Uterus (tissue), 4 donors: ENCODE results near the gene GALNTL6. TPM values are rescaled to one million over a fixed set of nuclear protein-coding genes. Genes with fewer than 3 reads are reported as not detected.

Experiments
- DNase-seq, 2 donors: peaks; one replicate each; pipeline ENCODE4 v3.0.0-alpha.2; 2019 to 2020
- H3K27ac ChIP-seq, 2 donors: fragments of 200-600 bp; sonication (generic); 1 replicate in 1 of 2; 2 replicates in 1 of 2; pipeline ENCODE4 v1.5.1; 2016 to 2018
- H3K27me3 ChIP-seq, 2 donors: fragments of 200-600 bp; sonication (generic); one replicate each; pipeline ENCODE4 v1.5.1; 2018 to 2019; ENCODE audit warnings: control low read depth in 1 of 2
- H3K36me3 ChIP-seq, 2 donors: fragments of 200-600 bp; sonication (generic); one replicate each; pipeline ENCODE4 v1.5.1; 2019; ENCODE audit warnings: control low read depth in 1 of 2
- H3K4me1 ChIP-seq, 2 donors: fragments of 200-600 bp; sonication (generic); one replicate each; pipeline ENCODE4 v1.5.1; 2018 to 2019; ENCODE audit warnings: control low read depth in 1 of 2
- H3K4me3 ChIP-seq, 2 donors: fragments of 200-600 bp; sonication (generic); 1 replicate in 1 of 2; 2 replicates in 1 of 2; pipeline ENCODE4 v1.5.1; 2018 to 2019; ENCODE audit warnings: mild to moderate bottlenecking in 1 of 2
- H3K9me3 ChIP-seq, 2 donors: fragments of 200-600 bp; sonication (generic); one replicate each; pipeline ENCODE4 v1.5.1; 2019; ENCODE audit warnings: control low read depth in 1 of 2
- POLR2A ChIP-seq, 2 donors: fragments of 450-650 bp; IDR thresholded peaks; one replicate each; pipeline ENCODE4 v1.6.1; 2016; ENCODE audit warnings: antibody characterized with exemption in 2 of 2, mild to moderate bottlenecking in 1 of 2, moderate library complexity in 1 of 2
- intact Hi-C: fragments of 100-400 bp; cut with DNase I; formaldehyde crosslinking; loops from one replicate; pipeline ENCODE4 v1.15.1; 2023; ENCODE audit warnings: low total_unique reads
- total RNA-seq, 4 donors: library from RNA; depleted of rRNA in 3 of 4; stranded (reverse); fragments of >200 nt in 3 of 4; gene quantifications; one replicate each; pipeline versions ENCODE4 v1.1.0 to v1.2.4, GENCODE V29; 2014 to 2023
- TF ChIP-seq, protein P1 (sequence below), 4 experiments: fragments of 200-600 bp in 2 of 4; fragments of 450-650 bp in 2 of 4; sonication (generic) in 2 of 4; IDR thresholded peaks; one replicate each; pipeline ENCODE4 v1.5.1; 2016 to 2019; ENCODE audit warnings: antibody characterized with exemption in 4 of 4, mild to moderate bottlenecking in 2 of 4, moderate library complexity in 1 of 4
- donor health status: DM: yes; HTN: yes; CAD: no.

The GALNTL6 gene
- total RNA-seq, 4 donors from 2014 or later = 2.6 TPM; not detected in 3

DNA sequence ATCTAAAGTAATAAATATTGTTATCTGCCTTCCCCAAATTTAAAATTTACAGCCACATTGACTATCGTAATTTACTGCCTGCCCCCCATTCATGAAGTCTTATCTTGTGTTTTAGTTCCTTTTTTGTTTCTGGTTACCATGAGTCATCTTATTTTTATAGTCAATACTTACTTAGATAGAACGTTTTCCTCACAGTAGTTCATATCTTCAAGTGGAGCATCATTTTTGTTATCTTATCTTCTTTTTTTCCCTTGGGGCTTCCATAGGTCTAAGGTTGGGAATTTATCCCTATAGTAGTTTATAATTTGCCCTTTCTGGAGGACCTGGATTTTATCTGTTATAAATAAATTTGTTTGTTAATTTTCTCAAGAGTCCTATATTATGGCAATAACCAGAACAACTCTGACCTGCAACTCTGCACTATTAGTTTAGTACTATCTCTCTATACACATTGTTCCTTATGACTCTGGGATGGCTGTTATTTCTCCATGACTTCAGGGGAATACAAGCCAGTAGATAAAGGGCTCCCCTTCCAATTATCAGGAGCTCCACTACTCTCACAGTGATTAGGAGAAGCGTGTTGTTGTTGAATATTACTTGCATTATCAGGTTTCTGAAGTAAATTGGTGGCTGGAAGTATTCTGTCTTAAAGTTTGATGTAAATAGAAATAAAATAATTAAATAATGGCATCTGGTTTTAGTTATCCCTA, 330.6 kb downstream of the GALNTL6 start:
- TF ChIP-seq, protein P1, sequence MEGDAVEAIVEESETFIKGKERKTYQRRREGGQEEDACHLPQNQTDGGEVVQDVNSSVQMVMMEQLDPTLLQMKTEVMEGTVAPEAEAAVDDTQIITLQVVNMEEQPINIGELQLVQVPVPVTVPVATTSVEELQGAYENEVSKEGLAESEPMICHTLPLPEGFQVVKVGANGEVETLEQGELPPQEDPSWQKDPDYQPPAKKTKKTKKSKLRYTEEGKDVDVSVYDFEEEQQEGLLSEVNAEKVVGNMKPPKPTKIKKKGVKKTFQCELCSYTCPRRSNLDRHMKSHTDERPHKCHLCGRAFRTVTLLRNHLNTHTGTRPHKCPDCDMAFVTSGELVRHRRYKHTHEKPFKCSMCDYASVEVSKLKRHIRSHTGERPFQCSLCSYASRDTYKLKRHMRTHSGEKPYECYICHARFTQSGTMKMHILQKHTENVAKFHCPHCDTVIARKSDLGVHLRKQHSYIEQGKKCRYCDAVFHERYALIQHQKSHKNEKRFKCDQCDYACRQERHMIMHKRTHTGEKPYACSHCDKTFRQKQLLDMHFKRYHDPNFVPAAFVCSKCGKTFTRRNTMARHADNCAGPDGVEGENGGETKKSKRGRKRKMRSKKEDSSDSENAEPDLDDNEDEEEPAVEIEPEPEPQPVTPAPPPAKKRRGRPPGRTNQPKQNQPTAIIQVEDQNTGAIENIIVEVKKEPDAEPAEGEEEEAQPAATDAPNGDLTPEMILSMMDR (IDR thresholded peaks at IDR 0.05) = no peak
- TF ChIP-seq POLR2A (IDR thresholded peaks at IDR 0.05) = no peak
- DNase-seq = no peak
- Histone ChIP-seq H3K27ac (no peak overlapping the region), H3K4me3 (no peak overlapping the region), H3K4me1 (no peaks in the 10 kb centered on the region), H3K36me3 (no peaks in the 10 kb centered on the region), H3K9me3 (no peaks in the 10 kb centered on the region), H3K27me3 (peaks cover 0 to 5% of the 10 kb centered on the region in 2 donors)
- intact Hi-C loops = loop anchor here (10.0 kb wide), 1 partner anchor 1771 kb away; no protein-coding TSS in a partner anchor

DNA sequence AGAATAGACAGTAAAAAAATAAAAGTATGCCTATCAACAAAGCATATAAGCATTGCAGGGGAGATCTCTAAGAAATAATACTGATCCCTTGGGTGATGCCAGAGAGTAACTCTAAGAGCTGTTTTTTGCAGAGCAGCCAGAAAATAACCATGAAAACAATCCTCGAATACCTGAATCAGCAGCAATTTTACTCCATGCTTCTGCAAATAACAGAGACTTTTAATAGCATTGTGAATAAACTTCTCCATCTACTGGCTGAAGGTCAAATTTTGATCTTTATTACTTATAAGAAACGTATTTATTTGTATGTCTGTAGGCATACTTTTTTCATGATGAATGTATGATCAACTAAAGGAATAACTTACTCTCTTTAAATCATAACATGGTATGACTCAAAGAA, 334.5 kb downstream of the GALNTL6 start:
- H3K27ac ChIP-seq = no peak overlapping the region
- H3K27me3 ChIP-seq = peaks cover 0 to 5% of the 10 kb centered on the region in 2 donors
- TF ChIP-seq, protein P1 (IDR thresholded peaks at IDR 0.05) = no peak
- no peak for TF ChIP-seq POLR2A (IDR thresholded peaks at IDR 0.05)
- H3K9me3 ChIP-seq = no peaks in the 10 kb centered on the region
- DNase-seq = no peak
- H3K4me3 ChIP-seq = no peak overlapping the region
- no peaks in the 10 kb centered on the region for H3K36me3 ChIP-seq
- intact Hi-C loops = loop anchor here (10.0 kb wide), 1 partner anchor 1767 kb away; no protein-coding TSS in a partner anchor
- no peaks in the 10 kb centered on the region for H3K4me1 ChIP-seq

DNA sequence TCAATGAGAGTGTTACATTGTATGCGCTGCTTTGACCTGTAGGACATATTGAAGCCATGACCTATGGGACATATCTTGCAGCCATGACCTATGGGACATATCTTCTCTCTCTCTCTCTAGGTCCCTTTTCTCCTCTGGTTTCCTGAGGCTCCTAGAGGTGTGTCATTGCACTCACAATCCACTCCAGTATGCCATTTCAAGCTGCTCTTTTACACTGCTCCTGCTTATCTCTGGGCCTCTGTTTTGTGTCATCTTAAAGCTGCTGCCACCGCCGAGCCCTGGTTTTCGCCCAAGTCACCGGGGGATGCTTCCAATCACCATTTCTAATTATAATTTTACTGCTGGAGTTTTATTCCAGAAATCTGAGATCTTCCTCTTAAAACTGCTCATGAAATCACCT, 336.1 kb downstream of the GALNTL6 start:
- TF ChIP-seq POLR2A (IDR thresholded peaks at IDR 0.05) = no peak
- TF ChIP-seq, protein P1 (IDR thresholded peaks at IDR 0.05) = no peak
- DNase-seq = no peak
- Histone ChIP-seq H3K4me3 (no peak overlapping the region), H3K27me3 (peaks cover 0 to 5% of the 10 kb centered on the region in 2 donors), H3K27ac (no peak overlapping the region), H3K9me3 (no peaks in the 10 kb centered on the region), H3K36me3 (no peaks in the 10 kb centered on the region), H3K4me1 (no peaks in the 10 kb centered on the region)
- intact Hi-C loops = loop anchor here (10.0 kb wide), 1 partner anchor 1765 kb away; no protein-coding TSS in a partner anchor

DNA sequence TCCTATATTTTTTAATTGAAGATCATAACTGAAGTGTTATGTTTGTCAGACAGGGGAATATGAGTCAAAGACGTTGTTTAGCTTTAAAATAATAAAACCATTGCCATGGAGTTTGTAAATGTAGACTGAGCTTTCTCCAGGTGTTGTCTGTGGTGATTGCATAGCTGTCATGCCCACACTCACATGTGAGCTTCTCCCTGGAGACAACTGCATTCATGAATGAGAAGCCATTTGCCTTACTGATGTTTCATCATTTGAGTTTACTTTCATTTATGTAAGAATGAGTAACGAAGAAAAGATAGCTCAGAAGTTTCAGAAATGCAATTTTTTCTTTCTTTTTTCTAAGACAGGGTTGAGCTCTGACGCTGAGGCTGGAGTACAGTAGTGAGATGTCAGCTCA, 339.1 kb downstream of the GALNTL6 start:
- DNase-seq = no peak
- Histone ChIP-seq H3K36me3 (no peaks in the 10 kb centered on the region), H3K27me3 (no peaks in the 10 kb centered on the region)

DNA sequence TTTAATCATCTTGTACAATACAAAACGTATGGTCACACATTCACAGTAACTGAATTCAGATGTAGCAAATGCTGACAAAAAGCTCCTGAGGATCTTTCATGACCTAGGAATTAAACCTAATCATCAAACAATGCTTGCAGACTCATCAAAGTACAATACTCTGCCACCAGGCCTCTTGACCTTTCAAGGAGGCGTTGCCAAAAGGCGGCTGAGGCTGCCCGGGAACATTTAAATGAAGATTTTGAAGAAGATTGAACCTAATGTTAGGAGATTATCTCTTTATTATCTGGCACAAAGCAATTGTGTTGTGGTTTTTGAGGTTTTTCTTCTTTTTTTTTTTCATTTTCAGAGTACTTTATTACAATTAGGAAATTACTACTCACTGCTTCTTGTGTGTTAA, 340.5 kb downstream of the GALNTL6 start:
- DNase-seq = no peak
- Histone ChIP-seq H3K27me3 (no peaks in the 10 kb centered on the region), H3K36me3 (no peaks in the 10 kb centered on the region), H3K4me1 (no peaks in the 10 kb centered on the region), H3K27ac (no peak overlapping the region), H3K9me3 (no peaks in the 10 kb centered on the region), H3K4me3 (no peak overlapping the region)
- TF ChIP-seq, protein P1 (IDR thresholded peaks at IDR 0.05) = no peak
- no peak for TF ChIP-seq POLR2A (IDR thresholded peaks at IDR 0.05)
- intact Hi-C loops = no loop called here

More for the DNA sequence above, 339.1 kb downstream of the GALNTL6 start:
- intact Hi-C loops = no loop called here
- no peaks in the 10 kb centered on the region for H3K4me1 ChIP-seq
- H3K4me3 ChIP-seq = no peak overlapping the region
- H3K27ac ChIP-seq = no peak overlapping the region
- H3K9me3 ChIP-seq = no peaks in the 10 kb centered on the region
- TF ChIP-seq POLR2A (IDR thresholded peaks at IDR 0.05) = no peak
- TF ChIP-seq, protein P1 (IDR thresholded peaks at IDR 0.05) = no peak
